ENCODE results near the gene EVA1A.

The EVA1A gene

DNA sequence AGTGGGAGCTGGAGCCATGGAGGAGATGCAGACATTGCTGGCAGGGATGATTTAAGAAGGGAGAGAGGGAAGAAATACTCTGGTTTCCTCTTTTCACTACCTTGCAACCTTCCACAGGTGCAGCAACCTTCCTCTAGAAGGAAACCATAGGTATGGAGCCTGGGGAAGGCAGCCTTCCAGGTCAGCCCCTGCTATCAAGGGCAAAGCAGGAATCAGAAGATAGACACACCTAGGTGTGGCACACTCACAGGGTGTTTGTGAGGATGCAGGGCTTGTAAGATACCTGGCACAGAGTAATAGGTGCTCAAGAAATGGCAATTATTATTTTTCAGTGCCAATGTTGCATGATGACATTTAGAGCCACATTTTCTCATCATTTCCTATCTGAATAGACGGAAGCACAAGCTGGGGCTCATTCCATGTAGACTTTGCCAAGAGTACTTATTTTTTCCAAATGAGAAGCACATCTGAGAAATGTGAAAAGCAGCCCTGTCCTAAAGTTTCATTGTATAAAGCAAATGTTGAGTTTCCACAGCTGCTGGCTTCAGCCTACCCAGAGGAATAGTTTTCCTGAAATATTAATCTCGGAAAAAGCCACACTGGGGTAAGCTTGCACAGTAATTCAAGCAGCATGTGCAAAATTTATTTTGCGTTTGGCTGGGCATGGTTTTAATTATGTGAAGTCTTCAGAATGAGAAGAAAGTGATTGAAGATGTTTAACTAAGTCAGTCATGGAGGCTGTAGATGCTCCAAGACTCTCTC is 20.6 kb downstream of the EVA1A start:
- no peak for DNase-seq

- DNase-seq, result no peak
These were observed 21.9 kb downstream of the EVA1A start for GRCh38 chr2:75538521-75539490.

DNA sequence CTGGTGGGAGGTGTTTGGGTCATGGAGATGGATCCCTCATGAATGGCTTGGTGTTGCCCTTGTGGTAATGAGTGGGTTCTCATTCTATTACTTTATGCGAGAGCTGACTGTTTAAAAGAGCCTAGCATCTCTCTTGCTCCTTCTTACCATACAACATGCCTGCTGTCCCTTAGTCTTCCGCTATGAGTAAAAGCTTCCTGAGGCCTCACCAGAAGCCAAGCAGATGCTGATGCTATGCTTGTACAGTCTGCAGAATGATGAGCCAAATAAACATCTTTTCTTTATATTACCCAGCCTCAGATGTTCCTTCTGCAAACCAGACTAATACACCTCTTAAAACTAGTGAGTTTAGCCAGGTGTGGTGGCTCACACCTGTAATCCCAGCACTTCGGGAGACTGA is 23.1 kb downstream of the EVA1A start:
- DNase-seq, result no peak

DNA sequence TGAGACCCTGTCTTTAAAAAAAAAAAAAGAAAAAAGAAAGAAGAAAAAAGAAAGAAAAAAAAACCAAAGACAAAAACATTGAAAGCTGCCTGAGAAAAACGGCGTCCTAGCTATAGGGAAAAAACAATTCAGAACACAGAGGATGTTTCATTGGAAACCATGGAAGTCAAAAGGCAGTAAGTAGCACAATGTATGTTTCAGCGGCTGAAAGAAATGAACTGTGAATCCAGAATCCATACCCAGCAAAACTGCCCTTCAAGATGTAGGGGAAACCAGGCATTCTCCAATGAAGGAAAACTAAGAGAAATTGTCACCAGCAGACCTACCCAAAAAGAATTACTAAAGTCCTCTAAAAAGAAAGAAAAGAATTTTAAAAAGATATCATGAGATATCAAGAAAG is 27.6 kb downstream of the EVA1A start:
- DNase-seq, result no peak

- DNase-seq, result no peak
These were observed 28.3 kb downstream of the EVA1A start for GRCh38 chr2:75532488-75532887.

DNA sequence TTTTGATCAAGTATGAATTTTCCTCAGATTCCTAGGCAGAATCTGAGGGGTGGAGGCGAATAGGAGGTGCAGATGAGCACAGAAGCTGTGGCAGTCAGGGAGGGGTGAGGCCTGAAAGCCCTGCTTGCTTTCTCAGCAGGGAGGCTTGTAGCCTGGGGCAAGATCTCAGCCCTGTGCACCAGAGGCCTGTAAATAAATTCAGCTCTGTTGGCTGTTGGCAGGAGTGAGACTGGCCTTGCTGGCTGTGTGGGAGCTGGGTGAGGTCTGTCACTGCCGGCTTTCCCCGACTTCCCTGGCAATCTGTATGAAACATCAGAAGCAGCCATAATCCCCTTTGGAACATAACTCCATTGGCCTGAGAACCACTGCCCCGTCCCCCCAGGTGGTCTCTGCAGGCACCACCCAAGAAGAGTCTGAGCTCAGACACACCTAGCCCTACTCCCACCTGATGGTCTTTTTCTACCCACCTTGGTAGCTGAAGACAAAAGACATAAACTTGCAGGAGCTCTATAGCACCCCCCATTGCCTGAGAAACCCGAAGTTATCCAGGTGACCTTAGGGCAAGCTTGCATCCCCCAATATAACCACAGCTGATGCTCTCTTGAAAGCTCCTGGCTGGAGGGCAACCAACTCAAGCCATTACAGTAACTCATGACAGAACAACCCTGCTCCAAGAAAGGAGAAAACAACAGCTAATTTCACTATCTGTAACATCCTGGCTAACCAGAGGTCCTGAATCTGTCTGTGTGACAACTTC is 32.3 kb downstream of the EVA1A start:
- DNase-seq, result no peak

GRCh38 chr2:75527676-75528075 is 33.1 kb downstream of the EVA1A start:
- no peak for DNase-seq

- DNase-seq, result no peak
These were observed 33.9 kb downstream of the EVA1A start for GRCh38 chr2:75526842-75527241.

DNA sequence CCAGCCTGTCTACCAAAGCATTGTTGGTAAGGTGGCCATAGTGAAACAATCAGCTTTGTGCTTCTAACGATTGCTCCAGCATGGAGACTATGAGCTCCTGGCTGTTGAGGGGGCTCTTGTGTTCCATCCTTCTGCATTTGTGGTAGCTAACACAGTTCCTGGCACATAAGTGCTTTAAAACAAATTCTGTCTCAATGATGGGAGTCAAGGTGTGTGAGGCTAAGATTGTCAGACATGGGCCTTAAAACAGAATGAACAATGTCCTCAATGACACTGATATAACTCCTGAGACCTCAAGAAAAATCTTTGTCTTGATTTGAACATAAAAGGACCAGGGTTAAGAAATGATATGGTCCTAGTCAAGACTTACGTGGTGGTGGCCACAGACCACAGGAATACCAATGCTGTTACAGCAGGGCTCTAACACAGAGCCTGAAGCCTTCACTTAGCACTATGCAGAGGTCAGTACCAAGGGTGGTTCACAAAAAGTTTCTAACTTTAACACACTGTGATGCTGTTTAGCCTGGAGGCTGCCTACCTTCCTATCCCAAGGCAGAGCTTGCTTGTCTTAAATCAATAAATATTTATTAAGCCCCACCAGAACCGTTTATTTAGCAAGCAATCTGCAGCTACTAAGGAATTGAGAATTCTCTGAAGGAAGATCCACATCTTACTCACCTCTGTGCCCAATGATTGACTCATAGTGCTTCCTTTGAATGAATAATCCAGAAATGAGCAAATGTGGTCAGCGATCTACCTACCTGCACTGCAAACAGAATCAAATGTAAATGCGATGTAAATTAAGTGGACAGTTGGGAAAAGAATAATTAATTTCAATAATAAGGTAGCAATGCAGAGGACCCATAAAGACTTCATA is 35.1 kb downstream of the EVA1A start:
- DNase-seq, result no peak

DNA sequence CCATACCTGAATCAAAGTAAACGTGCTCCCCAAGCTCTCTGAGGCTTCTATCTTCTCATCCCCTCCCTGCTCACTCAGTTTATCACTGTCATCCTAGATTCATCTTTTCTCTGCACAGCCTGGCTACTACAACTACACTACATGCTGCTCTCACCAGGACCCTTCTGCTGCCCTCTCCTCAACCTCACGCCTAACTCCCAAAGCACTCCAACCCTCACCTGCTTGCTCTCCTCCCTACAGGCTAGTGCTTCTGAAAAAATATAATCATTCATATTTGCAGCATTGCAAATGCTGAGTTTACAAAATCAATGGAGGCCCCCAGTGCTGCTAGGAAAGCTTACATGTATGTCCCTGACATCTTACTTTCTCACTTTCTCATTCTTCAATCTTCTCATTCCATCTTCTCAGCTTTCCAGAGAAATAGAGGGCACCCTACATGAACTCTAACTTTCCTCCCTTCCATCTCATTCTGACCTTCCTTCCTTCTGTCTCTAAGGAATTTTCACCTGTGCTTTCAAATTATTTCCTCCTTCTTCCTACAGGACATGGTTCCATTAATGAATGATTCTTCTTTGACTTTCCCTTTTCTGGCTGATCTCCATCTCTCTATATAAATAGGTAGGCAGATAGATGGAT is 36.3 kb downstream of the EVA1A start:
- no peak for DNase-seq

GRCh38 chr2:75523313-75524275 is 37.1 kb downstream of the EVA1A start:
- no peak for DNase-seq

DNA sequence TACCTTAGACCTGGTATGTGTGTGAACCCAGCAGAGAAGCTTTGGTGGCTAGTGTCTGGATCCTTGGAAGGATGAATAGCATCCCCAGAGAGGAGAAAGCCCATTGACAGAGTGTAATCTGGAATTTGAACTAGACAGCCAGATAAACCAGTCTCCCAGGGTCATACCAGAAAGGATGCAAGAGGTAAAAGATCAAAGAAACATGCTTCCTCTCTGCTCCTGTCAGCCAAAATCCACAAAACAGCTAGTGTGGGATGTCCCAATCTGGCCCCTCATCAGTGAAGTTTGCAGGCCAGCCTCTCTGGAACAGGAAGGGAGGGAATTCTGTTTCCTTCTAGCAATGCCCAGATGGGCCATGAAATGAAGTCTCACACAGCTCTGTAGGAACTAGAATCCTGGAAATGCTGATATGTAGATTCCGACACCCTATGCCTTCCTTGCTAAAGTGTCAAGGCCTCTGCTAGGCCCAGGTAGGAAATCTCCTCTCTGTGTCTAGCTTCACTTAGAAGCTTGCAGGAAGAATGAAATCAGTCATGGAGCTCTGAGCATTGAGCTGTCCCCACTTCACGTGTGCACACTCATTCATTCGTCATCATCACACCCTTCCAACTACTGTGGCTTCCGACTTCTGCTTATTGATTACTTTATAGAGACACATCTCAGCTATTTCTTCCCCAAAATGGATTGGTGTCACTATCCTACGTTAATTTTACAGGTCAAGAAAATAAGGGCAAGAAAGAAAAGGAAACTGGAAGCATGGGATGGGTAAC is 38.0 kb downstream of the EVA1A start:
- no peak for DNase-seq

GRCh38 chr2:75521225-75521872 is 39.4 kb downstream of the EVA1A start:
- DNase-seq, result no peak

- no peak for DNase-seq
These were observed 40.9 kb downstream of the EVA1A start for GRCh38 chr2:75519843-75520242.

- DNase-seq, result no peak
These were observed 41.9 kb downstream of the EVA1A start for GRCh38 chr2:75518638-75519465.

- no peak for DNase-seq
These were observed 43.0 kb downstream of the EVA1A start for GRCh38 chr2:75517547-75518230.

Measured in CD4-positive, alpha-beta T cell treated with Interleukin-12 subunit alpha and Interleukin-12 subunit beta, for 1 hour (primary cell).